ENCODE results near the gene SPATA24. TPM values are rescaled to one million over a fixed set of nuclear protein-coding genes. Genes with fewer than 3 reads are reported as not detected.
A peak's percentile ranks its signal among the peaks of the same experiment; 100 is the strongest.

The SPATA24 gene
- total RNA-seq, 1 experiment from 2014 or later, result 3.1 TPM

DNA sequence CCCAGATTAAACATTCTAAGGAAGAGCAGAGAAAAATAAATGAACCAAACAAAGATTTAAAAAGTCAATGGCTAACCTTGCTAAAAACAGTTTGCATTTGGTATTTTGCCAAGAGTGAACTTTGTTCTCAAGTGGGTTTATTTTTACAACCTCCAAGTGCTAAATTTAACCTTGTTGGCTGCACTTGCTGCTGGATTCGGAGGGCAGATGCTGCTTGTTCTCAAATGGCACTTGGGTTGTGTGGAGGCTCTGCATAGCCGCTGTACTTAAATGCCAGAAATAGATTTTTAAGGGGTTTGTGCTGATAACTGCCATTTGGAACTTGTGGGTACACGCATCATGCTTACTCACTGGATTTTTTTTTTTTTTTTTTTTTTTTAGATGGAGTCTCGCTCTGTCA, 13.3 kb upstream of the SPATA24 start (continued):
- TF ChIP-seq, protein P1, sequence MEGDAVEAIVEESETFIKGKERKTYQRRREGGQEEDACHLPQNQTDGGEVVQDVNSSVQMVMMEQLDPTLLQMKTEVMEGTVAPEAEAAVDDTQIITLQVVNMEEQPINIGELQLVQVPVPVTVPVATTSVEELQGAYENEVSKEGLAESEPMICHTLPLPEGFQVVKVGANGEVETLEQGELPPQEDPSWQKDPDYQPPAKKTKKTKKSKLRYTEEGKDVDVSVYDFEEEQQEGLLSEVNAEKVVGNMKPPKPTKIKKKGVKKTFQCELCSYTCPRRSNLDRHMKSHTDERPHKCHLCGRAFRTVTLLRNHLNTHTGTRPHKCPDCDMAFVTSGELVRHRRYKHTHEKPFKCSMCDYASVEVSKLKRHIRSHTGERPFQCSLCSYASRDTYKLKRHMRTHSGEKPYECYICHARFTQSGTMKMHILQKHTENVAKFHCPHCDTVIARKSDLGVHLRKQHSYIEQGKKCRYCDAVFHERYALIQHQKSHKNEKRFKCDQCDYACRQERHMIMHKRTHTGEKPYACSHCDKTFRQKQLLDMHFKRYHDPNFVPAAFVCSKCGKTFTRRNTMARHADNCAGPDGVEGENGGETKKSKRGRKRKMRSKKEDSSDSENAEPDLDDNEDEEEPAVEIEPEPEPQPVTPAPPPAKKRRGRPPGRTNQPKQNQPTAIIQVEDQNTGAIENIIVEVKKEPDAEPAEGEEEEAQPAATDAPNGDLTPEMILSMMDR (IDR thresholded peaks at IDR 0.05 in 2 of 3, conservative IDR thresholded peaks at IDR 0.05 in 1 of 3; ENCODE audit: borderline replicate concordance in 1 of 3, insufficient read depth in 1 of 3, low read depth in 2 of 3, low read length in 2 of 3), result no peak
- no peak for TF ChIP-seq SIN3A (IDR thresholded peaks at IDR 0.05; ENCODE audit: low read depth)
- no peak for TF ChIP-seq EGR1 (IDR thresholded peaks at IDR 0.05; ENCODE audit: low read depth)
- TF ChIP-seq CBX3 (IDR thresholded peaks at IDR 0.05; ENCODE audit: low read depth), result no peak
- no peak for TF ChIP-seq FOSL1 (IDR thresholded peaks at IDR 0.05; ENCODE audit: low read depth)
- TF ChIP-seq SRF (IDR thresholded peaks at IDR 0.05; ENCODE audit: low read depth), result no peak
- no peak for TF ChIP-seq ZFX (IDR thresholded peaks at IDR 0.05)

DNA sequence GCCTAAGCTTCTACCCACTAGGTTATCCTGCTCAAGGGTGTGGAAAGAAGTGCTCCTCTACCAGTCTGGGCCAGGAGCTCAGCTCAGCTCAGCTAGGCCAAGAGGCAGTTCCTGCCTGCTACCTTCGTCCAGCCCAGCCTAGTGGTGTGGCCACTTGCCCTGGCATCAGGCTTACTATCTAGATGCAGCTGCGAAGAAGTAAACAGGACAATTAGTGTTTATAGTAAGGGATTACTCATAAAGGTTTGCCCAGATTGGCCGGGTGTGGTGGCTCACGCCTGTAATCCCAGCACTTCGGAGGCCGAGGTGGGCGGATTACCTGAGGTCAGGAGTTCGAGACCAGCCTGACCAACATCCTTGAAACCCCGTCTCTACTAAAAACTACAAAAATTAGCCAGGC, 12.8 kb upstream of the SPATA24 start:
- RAD21 ChIA-PET (ENCODE audit: low non-redundant PET in 1 of 2, low total read pairs in 2 of 2, uncharacterized antibody in 2 of 2, unreplicated experiment in 2 of 2), result no interaction called here
- H3K4me1 ChIP-seq (ENCODE audit: control insufficient read depth in 1 of 2, insufficient read depth in 2 of 2, low read length in 2 of 2), result peaks cover 3 to 18% of the 10 kb centered on the region in 2 experiments; a peak in 3 of 4 replicates
- no peak overlapping the region for H3K9ac ChIP-seq (ENCODE audit: low read length)
- no peak overlapping the region for H3K27ac ChIP-seq (ENCODE audit: low read depth, low read length)
- H3K36me3 ChIP-seq (ENCODE audit: control insufficient read depth in 1 of 2, insufficient read depth in 2 of 2, low read length in 2 of 2), result no peaks in the 10 kb centered on the region
- no peak overlapping the region for H2AFZ ChIP-seq (ENCODE audit: low read depth, low read length, poor library complexity, severe bottlenecking)
- H3K9me3 ChIP-seq (ENCODE audit: control insufficient read depth in 1 of 2, insufficient read depth in 1 of 2, low read depth in 1 of 2, low read length in 2 of 2), result no peaks in the 10 kb centered on the region
- H4K20me1 ChIP-seq (ENCODE audit: insufficient read depth), result no peaks in the 10 kb centered on the region
- no peak overlapping the region for H3K4me3 ChIP-seq (replicated peaks in 1 of 2; ENCODE audit: low read depth in 1 of 2, low read length in 2 of 2)
- no peaks in the 10 kb centered on the region for H3K9me2 ChIP-seq (ENCODE audit: insufficient read depth)
- no TSS peak for BruUV-seq (replicated peaks)
- ATAC-seq (peak; percentile 39), DNase-seq (ENCODE audit: low read depth, low spot score) (no peak)
- intact Hi-C loops (cut with micrococcal nuclease), result no loop called here
- TF ChIP-seq, protein P2, sequence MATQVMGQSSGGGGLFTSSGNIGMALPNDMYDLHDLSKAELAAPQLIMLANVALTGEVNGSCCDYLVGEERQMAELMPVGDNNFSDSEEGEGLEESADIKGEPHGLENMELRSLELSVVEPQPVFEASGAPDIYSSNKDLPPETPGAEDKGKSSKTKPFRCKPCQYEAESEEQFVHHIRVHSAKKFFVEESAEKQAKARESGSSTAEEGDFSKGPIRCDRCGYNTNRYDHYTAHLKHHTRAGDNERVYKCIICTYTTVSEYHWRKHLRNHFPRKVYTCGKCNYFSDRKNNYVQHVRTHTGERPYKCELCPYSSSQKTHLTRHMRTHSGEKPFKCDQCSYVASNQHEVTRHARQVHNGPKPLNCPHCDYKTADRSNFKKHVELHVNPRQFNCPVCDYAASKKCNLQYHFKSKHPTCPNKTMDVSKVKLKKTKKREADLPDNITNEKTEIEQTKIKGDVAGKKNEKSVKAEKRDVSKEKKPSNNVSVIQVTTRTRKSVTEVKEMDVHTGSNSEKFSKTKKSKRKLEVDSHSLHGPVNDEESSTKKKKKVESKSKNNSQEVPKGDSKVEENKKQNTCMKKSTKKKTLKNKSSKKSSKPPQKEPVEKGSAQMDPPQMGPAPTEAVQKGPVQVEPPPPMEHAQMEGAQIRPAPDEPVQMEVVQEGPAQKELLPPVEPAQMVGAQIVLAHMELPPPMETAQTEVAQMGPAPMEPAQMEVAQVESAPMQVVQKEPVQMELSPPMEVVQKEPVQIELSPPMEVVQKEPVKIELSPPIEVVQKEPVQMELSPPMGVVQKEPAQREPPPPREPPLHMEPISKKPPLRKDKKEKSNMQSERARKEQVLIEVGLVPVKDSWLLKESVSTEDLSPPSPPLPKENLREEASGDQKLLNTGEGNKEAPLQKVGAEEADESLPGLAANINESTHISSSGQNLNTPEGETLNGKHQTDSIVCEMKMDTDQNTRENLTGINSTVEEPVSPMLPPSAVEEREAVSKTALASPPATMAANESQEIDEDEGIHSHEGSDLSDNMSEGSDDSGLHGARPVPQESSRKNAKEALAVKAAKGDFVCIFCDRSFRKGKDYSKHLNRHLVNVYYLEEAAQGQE (IDR thresholded peaks at IDR 0.05; ENCODE audit: low read depth), result no peak
- TF ChIP-seq CBX3 (IDR thresholded peaks at IDR 0.05; ENCODE audit: low read depth) (no peak), EZH2phosphoT487 (IDR thresholded peaks at IDR 0.05; ENCODE audit: borderline replicate concordance) (no peak), EGR1 (IDR thresholded peaks at IDR 0.05; ENCODE audit: low read depth) (0 out of 2 replicates have a peak, but pooled peaks have one; percentile 20), TCF7L2 (IDR thresholded peaks at IDR 0.05; ENCODE audit: borderline replicate concordance, extremely low read depth, insufficient read depth, insufficient read length) (no peak), YY1 (IDR thresholded peaks at IDR 0.05; ENCODE audit: extremely low read depth, insufficient replicate concordance, low read depth, low read length) (no peak)
- H3K4me2 ChIP-seq (ENCODE audit: low read length), result peak overlapping the region; percentile 20; the same call in 1 of the 2 replicates
- no peaks in the 10 kb centered on the region for H3K27me3 ChIP-seq (ENCODE audit: insufficient read depth, low read length)
- POLR2A ChIA-PET, result no interaction called here
- no peaks in the 10 kb centered on the region for H3K79me2 ChIP-seq (ENCODE audit: insufficient read depth, low read length)
- CTCF ChIA-PET, result no interaction called here
